DMS 273 (cell line): ENCODE data around the gene CFAP299.
"Not testable (repeated sequence)": the region's sequence is repeated elsewhere in the genome, so short reads cannot be mapped to it uniquely, and the experiment has no call there.

Experiments
- DNase-seq: peaks from one replicate; lab custom pipeline; 2025; ENCODE audit not compliant: unreplicated experiment; lab: John Stamatoyannopoulos, UW

CFAP299 gene

GRCh38 chr4:80586716-80587115 is 251.2 kb downstream of the CFAP299 start:
- DNase-seq: no peak

- DNase-seq: no peak
Observed at GRCh38 chr4:80587871-80588385, 252.4 kb downstream of the CFAP299 start.

GRCh38 chr4:80592950-80593349 is 257.4 kb downstream of the CFAP299 start:
- peak; percentile 4 for DNase-seq

GRCh38 chr4:80594701-80595100 is 259.2 kb downstream of the CFAP299 start:
- DNase-seq: no peak

- DNase-seq: no peak
Observed at GRCh38 chr4:80608281-80608980, 272.9 kb downstream of the CFAP299 start.

- no peak for DNase-seq
Observed at GRCh38 chr4:80610199-80610598, 274.7 kb downstream of the CFAP299 start.

- peak; percentile 4 for DNase-seq
Observed at GRCh38 chr4:80610845-80611677, 275.5 kb downstream of the CFAP299 start.

- no peak for DNase-seq
Observed at GRCh38 chr4:80611678-80611979, 276.1 kb downstream of the CFAP299 start.

GRCh38 chr4:80613470-80613869 is 277.9 kb downstream of the CFAP299 start:
- DNase-seq: no peak

- DNase-seq: no peak
Observed at GRCh38 chr4:80614319-80614718, 278.8 kb downstream of the CFAP299 start.

GRCh38 chr4:80615099-80615498 is 279.6 kb downstream of the CFAP299 start:
- no peak for DNase-seq

- DNase-seq: peak; percentile 33
Observed at GRCh38 chr4:80619070-80619674, 283.6 kb downstream of the CFAP299 start.

- no peak for DNase-seq
Observed at GRCh38 chr4:80631861-80632260, 296.3 kb downstream of the CFAP299 start.

- no peak for DNase-seq
Observed at GRCh38 chr4:80637190-80637589, 301.7 kb downstream of the CFAP299 start.

- no peak for DNase-seq
Observed at GRCh38 chr4:80646061-80646460, 310.5 kb downstream of the CFAP299 start.

- DNase-seq: no peak
Observed at GRCh38 chr4:80655662-80656061, 320.1 kb downstream of the CFAP299 start.

GRCh38 chr4:80670118-80670517 is 334.6 kb downstream of the CFAP299 start:
- not testable (repeated sequence) for DNase-seq

- no peak for DNase-seq
Observed at GRCh38 chr4:80678413-80678812, 342.9 kb downstream of the CFAP299 start.

- no peak for DNase-seq
Observed at GRCh38 chr4:80680934-80681333, 345.4 kb downstream of the CFAP299 start.

- no peak for DNase-seq
Observed at GRCh38 chr4:80685214-80685613, 349.7 kb downstream of the CFAP299 start.

- DNase-seq: not testable (repeated sequence)
Observed at GRCh38 chr4:80687736-80688135, 352.2 kb downstream of the CFAP299 start.

- no peak for DNase-seq
Observed at GRCh38 chr4:80694171-80694570, 358.6 kb downstream of the CFAP299 start.
